Ectodermal cell (in vitro differentiated cells): ENCODE measurements around the gene NEU3.
A peak's percentile ranks its signal among the peaks of the same experiment; 100 is the strongest.
"Not testable (repeated sequence)": the region's sequence is repeated elsewhere in the genome, so short reads cannot be mapped to it uniquely, and the experiment has no call there.

ENCODE experiments used
- H3K27ac ChIP-seq: 2 replicates; pipeline ENCODE4 v1.7.0; 2013; ENCODE audit warnings: mild to moderate bottlenecking, low read depth, low read length; ENCODE audit not compliant: insufficient read depth, poor library complexity, severe bottlenecking
- H3K27me3 ChIP-seq: 2 replicates; pipeline ENCODE4 v1.7.0; 2013; ENCODE audit warnings: mild to moderate bottlenecking, low read length; ENCODE audit not compliant: insufficient read depth, control insufficient read depth, poor library complexity, severe bottlenecking
- H3K36me3 ChIP-seq: one replicate; pipeline ENCODE4 v1.7.0; 2013; ENCODE audit warnings: low read length; ENCODE audit not compliant: control insufficient read depth, insufficient read depth
- H3K4me1 ChIP-seq: one replicate; pipeline ENCODE4 v1.7.0; 2013; ENCODE audit warnings: low read length; ENCODE audit not compliant: control insufficient read depth, insufficient read depth
- H3K4me3 ChIP-seq: 2 replicates; pipeline ENCODE4 v1.7.0; 2013; ENCODE audit warnings: low read depth, low read length, control low read depth; ENCODE audit not compliant: insufficient read depth
- H3K9me3 ChIP-seq: 2 replicates; pipeline ENCODE4 v1.7.0; 2013; ENCODE audit warnings: mild to moderate bottlenecking, low read length, moderate library complexity; ENCODE audit not compliant: control insufficient read depth
- WGBS, 2 experiments: methylation state at CpG; one replicate each; pipeline ENCODE4 v1.1.7; 2013; ENCODE audit warnings: missing lambda C conversion rate in 2 of 2; 5-methylcytosine and 5-hydroxymethylcytosine counted together

Gene NEU3

GRCh38 chr11:74981888-74982287 lies 6.8 kb upstream of the NEU3 start:
- Histone ChIP-seq H3K27ac (no peak overlapping the region), H3K9me3 (no peaks in the 10 kb centered on the region), H3K4me1 (no peaks in the 10 kb centered on the region), H3K36me3 (no peaks in the 10 kb centered on the region), H3K4me3 (no peak overlapping the region), H3K27me3 (no peaks in the 10 kb centered on the region)
- WGBS, 2 experiments = 100% methylated on average over 1 of the region's 1 CpG

- Histone ChIP-seq H3K9me3 (no peaks in the 10 kb centered on the region), H3K4me1 (no peaks in the 10 kb centered on the region), H3K27me3 (no peaks in the 10 kb centered on the region), H3K4me3 (no peak overlapping the region), H3K36me3 (no peaks in the 10 kb centered on the region), H3K27ac (no peak overlapping the region)
- 88 to 98% methylated on average over 3 of the region's 3 CpGs for WGBS, 2 experiments
Measured at GRCh38 chr11:74984070-74984469, 4.7 kb upstream of the NEU3 start.

- no peak overlapping the region for H3K27ac ChIP-seq
- H3K4me1 ChIP-seq = no peaks in the 10 kb centered on the region
- no peaks in the 10 kb centered on the region for H3K27me3 ChIP-seq
- H3K4me3 ChIP-seq = no peak overlapping the region
- WGBS, 2 experiments = 88 to 100% methylated on average over 1 to 2 of the region's 2 CpGs
- H3K36me3 ChIP-seq = no peaks in the 10 kb centered on the region
- no peaks in the 10 kb centered on the region for H3K9me3 ChIP-seq
Measured at GRCh38 chr11:74984730-74985129, 4.0 kb upstream of the NEU3 start.

- Histone ChIP-seq H3K27me3 (no peaks in the 10 kb centered on the region), H3K36me3 (no peaks in the 10 kb centered on the region), H3K4me1 (no peaks in the 10 kb centered on the region), H3K9me3 (no peaks in the 10 kb centered on the region), H3K4me3 (peak overlapping the region; percentile 70), H3K27ac (no peak overlapping the region)
- WGBS, 2 experiments = 9 to 16% methylated on average over 8 of the region's 8 CpGs
Measured at GRCh38 chr11:74989260-74989638, 516 bp downstream of the NEU3 start.

- not testable (repeated sequence) for H3K27ac ChIP-seq, H3K4me1 ChIP-seq, H3K4me3 ChIP-seq, H3K9me3 ChIP-seq, H3K27me3 ChIP-seq, H3K36me3 ChIP-seq
- 93 to 94% methylated on average over 4 of the region's 4 CpGs for WGBS, 2 experiments
Measured at GRCh38 chr11:74990150-74990549, 1.4 kb downstream of the NEU3 start.

GRCh38 chr11:74990941-74991340 lies 2.2 kb downstream of the NEU3 start:
- H3K27me3 ChIP-seq = no peaks in the 10 kb centered on the region
- WGBS, 2 experiments = 57 to 70% methylated on average over 1 of the region's 1 CpG
- no peak overlapping the region for H3K27ac ChIP-seq
- H3K4me3 ChIP-seq = no peak overlapping the region
- H3K36me3 ChIP-seq = no peaks in the 10 kb centered on the region
- no peaks in the 10 kb centered on the region for H3K9me3 ChIP-seq
- H3K4me1 ChIP-seq = no peaks in the 10 kb centered on the region

GRCh38 chr11:74992852-74993251 lies 4.1 kb downstream of the NEU3 start:
- no peaks in the 10 kb centered on the region for H3K9me3 ChIP-seq
- no peaks in the 10 kb centered on the region for H3K27me3 ChIP-seq
- H3K36me3 ChIP-seq = no peaks in the 10 kb centered on the region
- WGBS, 2 experiments = 93 to 96% methylated on average over 5 of the region's 5 CpGs
- H3K27ac ChIP-seq = no peak overlapping the region
- H3K4me3 ChIP-seq = no peak overlapping the region
- no peaks in the 10 kb centered on the region for H3K4me1 ChIP-seq

GRCh38 chr11:75000975-75001354 lies 12.2 kb downstream of the NEU3 start:
- H3K27me3 ChIP-seq = no peaks in the 10 kb centered on the region
- no peaks in the 10 kb centered on the region for H3K9me3 ChIP-seq
- no peaks in the 10 kb centered on the region for H3K4me1 ChIP-seq
- WGBS, 2 experiments = 88 to 95% methylated on average over 1 to 3 of the region's 3 CpGs
- H3K4me3 ChIP-seq = no peak overlapping the region
- no peak overlapping the region for H3K27ac ChIP-seq
- H3K36me3 ChIP-seq = peaks cover 6% of the 10 kb centered on the region

GRCh38 chr11:75001686-75002085 lies 13.0 kb downstream of the NEU3 start:
- no peak overlapping the region for H3K4me3 ChIP-seq
- 88 to 95% methylated on average over 3 of the region's 3 CpGs for WGBS, 2 experiments
- no peaks in the 10 kb centered on the region for H3K27me3 ChIP-seq
- H3K9me3 ChIP-seq = no peaks in the 10 kb centered on the region
- H3K4me1 ChIP-seq = no peaks in the 10 kb centered on the region
- peaks cover 14% of the 10 kb centered on the region for H3K36me3 ChIP-seq
- no peak overlapping the region for H3K27ac ChIP-seq

GRCh38 chr11:75002516-75002915 lies 13.8 kb downstream of the NEU3 start:
- Histone ChIP-seq H3K9me3 (no peaks in the 10 kb centered on the region), H3K4me3 (no peak overlapping the region), H3K4me1 (no peaks in the 10 kb centered on the region), H3K36me3 (peaks cover 16% of the 10 kb centered on the region), H3K27ac (no peak overlapping the region), H3K27me3 (no peaks in the 10 kb centered on the region)
- WGBS, 2 experiments = 92% methylated on average over 1 of the region's 1 CpG; no CpG with 5 or more reads in 1 of the 2 experiments

GRCh38 chr11:75004215-75004614 lies 15.5 kb downstream of the NEU3 start:
- H3K9me3 ChIP-seq = no peaks in the 10 kb centered on the region
- H3K27ac ChIP-seq = no peak overlapping the region
- H3K4me1 ChIP-seq = no peaks in the 10 kb centered on the region
- no peaks in the 10 kb centered on the region for H3K27me3 ChIP-seq
- no peak overlapping the region for H3K4me3 ChIP-seq
- peaks cover 16% of the 10 kb centered on the region for H3K36me3 ChIP-seq
- 88 to 94% methylated on average over 1 of the region's 1 CpG for WGBS, 2 experiments
